ENCODE results near the gene CHCHD4.

CHCHD4 gene

GRCh38 chr3:14124615-14125192, at the start of gene CHCHD4, which contains the start of gene TMEM43:
Gene CHCHD4, minus strand, starts transcription at chr3:14124870. Its CDS starts 194 bp downstream, at chr3:14124676.
Gene TMEM43, plus strand, starts transcription at chr3:14125052. Its CDS starts 142 bp downstream, at chr3:14125194.
- Histone ChIP-seq H3K9me3 (ENCODE audit: insufficient read depth, low read length, severe bottlenecking) (no peaks in the 10 kb centered on the region), H3K4me1 (ENCODE audit: insufficient read depth, low read length) (peaks cover 42% of the 10 kb centered on the region), H3K4me2 (ENCODE audit: insufficient read depth, low read length) (peak within 1 kb of the TSS; percentile 92), H3K36me3 (ENCODE audit: insufficient read depth, low read length) (peaks cover 46% of the 10 kb centered on the region), H3K79me2 (ENCODE audit: insufficient read depth, low read length) (peaks cover 78% of the 10 kb centered on the region), H3K27me3 (ENCODE audit: insufficient read depth, low read length, poor library complexity) (no peaks in the 10 kb centered on the region), H3K9ac (ENCODE audit: low read depth, low read length) (peak within 1 kb of the TSS; percentile 83), H3K27ac (ENCODE audit: low read length) (peak within 1 kb of the TSS; percentile 74), H3K4me3 (ENCODE audit: low read depth in 1 of 2, low read length in 2 of 2) (peak within 1 kb of the TSS; percentile 88 to 99), H2AFZ (ENCODE audit: low read depth, low read length) (peak within 1 kb of the TSS; percentile 87), H4K20me1 (ENCODE audit: insufficient read depth, low read length) (peaks cover 36% of the 10 kb centered on the region)
- peak; percentile 90 for ATAC-seq (ENCODE audit: insufficient read depth, low read depth)
- peak; percentile 99 for DNase-seq
- TF ChIP-seq EZH2 (IDR thresholded peaks at IDR 0.05; ENCODE audit: borderline replicate concordance, low read depth, low read length, severe bottlenecking) (no peak), CTCF (IDR thresholded peaks at IDR 0.05; ENCODE audit: borderline replicate concordance, extremely low read depth, low read length, poor library complexity, severe bottlenecking) (peak; percentile 4)

GRCh38 chr3:14172496-14172895, 47.8 kb upstream of the CHCHD4 start:
- no peak overlapping the region for H3K4me3 ChIP-seq (ENCODE audit: low read depth in 1 of 2, low read length in 2 of 2)
- peaks cover 13% of the 10 kb centered on the region for H3K79me2 ChIP-seq (ENCODE audit: insufficient read depth, low read length)
- H3K9ac ChIP-seq (ENCODE audit: low read depth, low read length): no peak overlapping the region
- H3K4me2 ChIP-seq (ENCODE audit: insufficient read depth, low read length): no peak overlapping the region
- no peak overlapping the region for H2AFZ ChIP-seq (ENCODE audit: low read depth, low read length)
- H3K36me3 ChIP-seq (ENCODE audit: insufficient read depth, low read length): peaks cover 54% of the 10 kb centered on the region
- no peaks in the 10 kb centered on the region for H3K27me3 ChIP-seq (ENCODE audit: insufficient read depth, low read length, poor library complexity)
- peaks cover 31% of the 10 kb centered on the region for H4K20me1 ChIP-seq (ENCODE audit: insufficient read depth, low read length)
- TF ChIP-seq EZH2 (IDR thresholded peaks at IDR 0.05; ENCODE audit: borderline replicate concordance, low read depth, low read length, severe bottlenecking) (no peak), CTCF (IDR thresholded peaks at IDR 0.05; ENCODE audit: borderline replicate concordance, extremely low read depth, low read length, poor library complexity, severe bottlenecking) (no peak)
- no peak overlapping the region for H3K27ac ChIP-seq (ENCODE audit: low read length)
- no peaks in the 10 kb centered on the region for H3K9me3 ChIP-seq (ENCODE audit: insufficient read depth, low read length, severe bottlenecking)
- no peak for DNase-seq
- no peak for ATAC-seq (ENCODE audit: insufficient read depth, low read depth)
- peaks cover 35% of the 10 kb centered on the region for H3K4me1 ChIP-seq (ENCODE audit: insufficient read depth, low read length)

- no peak for TF ChIP-seq EZH2 (IDR thresholded peaks at IDR 0.05; ENCODE audit: borderline replicate concordance, low read depth, low read length, severe bottlenecking)
- TF ChIP-seq CTCF (IDR thresholded peaks at IDR 0.05; ENCODE audit: borderline replicate concordance, extremely low read depth, low read length, poor library complexity, severe bottlenecking): no peak
- Histone ChIP-seq H2AFZ (ENCODE audit: low read depth, low read length) (no peak overlapping the region), H3K27ac (ENCODE audit: low read length) (no peak overlapping the region), H3K36me3 (ENCODE audit: insufficient read depth, low read length) (peaks cover 71% of the 10 kb centered on the region), H3K4me2 (ENCODE audit: insufficient read depth, low read length) (no peak overlapping the region), H3K4me1 (ENCODE audit: insufficient read depth, low read length) (peaks cover 16% of the 10 kb centered on the region), H3K9ac (ENCODE audit: low read depth, low read length) (no peak overlapping the region), H3K4me3 (ENCODE audit: low read depth in 1 of 2, low read length in 2 of 2) (no peak overlapping the region), H3K9me3 (ENCODE audit: insufficient read depth, low read length, severe bottlenecking) (no peaks in the 10 kb centered on the region), H4K20me1 (ENCODE audit: insufficient read depth, low read length) (peaks cover 17% of the 10 kb centered on the region), H3K27me3 (ENCODE audit: insufficient read depth, low read length, poor library complexity) (no peaks in the 10 kb centered on the region), H3K79me2 (ENCODE audit: insufficient read depth, low read length) (peaks cover 9% of the 10 kb centered on the region; the same call in 1 of the 2 replicates)
- ATAC-seq (ENCODE audit: insufficient read depth, low read depth) (no peak), DNase-seq (no peak)
These were observed 46.0 kb upstream of the CHCHD4 start for GRCh38 chr3:14170531-14171159.

Data from DND-41 (cell line).